H9 (cell line): Measurements from ENCODE around the gene PRKACB. TPM values are rescaled to one million over a fixed set of nuclear protein-coding genes. Genes with fewer than 3 reads are reported as not detected.

Experiments
- DNase-seq: peaks from one replicate; pipeline ENCODE4 v3.0.0-alpha.2; 2017
- H2AFZ ChIP-seq: one replicate; pipeline ENCODE4 v1.6.1; 2013; ENCODE audit warnings: mild to moderate bottlenecking, low read length, control low read depth, moderate library complexity
- H2AK5ac ChIP-seq: 2 replicates; pipeline ENCODE4 v1.6.1; 2013; ENCODE audit warnings: low read length, control low read depth, mixed read lengths; ENCODE audit not compliant: insufficient read length
- H2BK120ac ChIP-seq: one replicate; pipeline ENCODE4 v1.6.1; 2013; ENCODE audit warnings: low read depth, mild to moderate bottlenecking, low read length, control low read depth, inconsistent platforms; ENCODE audit not compliant: poor library complexity, severe bottlenecking
- H2BK12ac ChIP-seq: 2 replicates; pipeline ENCODE4 v1.6.1; 2013; ENCODE audit warnings: low read length, control low read depth, mixed read lengths, low read depth; ENCODE audit not compliant: insufficient read length
- H2BK15ac ChIP-seq: 2 replicates; pipeline ENCODE4 v1.6.1; 2013; ENCODE audit warnings: low read depth, low read length, control low read depth
- H2BK20ac ChIP-seq: one replicate; pipeline ENCODE4 v1.6.1; 2013; ENCODE audit warnings: low read depth, mild to moderate bottlenecking, low read length, control low read depth, inconsistent platforms; ENCODE audit not compliant: poor library complexity, severe bottlenecking
- H2BK5ac ChIP-seq: 2 replicates; pipeline ENCODE4 v1.6.1; 2013; ENCODE audit warnings: low read length, control low read depth, mixed read lengths; ENCODE audit not compliant: insufficient read length
- H3K14ac ChIP-seq: 2 replicates; pipeline ENCODE4 v1.6.1; 2013; ENCODE audit warnings: low read length, control low read depth; ENCODE audit not compliant: insufficient read depth
- H3K18ac ChIP-seq: 2 replicates; pipeline ENCODE4 v1.6.1; 2013; ENCODE audit warnings: low read depth, mild to moderate bottlenecking, mixed read lengths, low read length, control low read depth; ENCODE audit not compliant: insufficient read length
- H3K23ac ChIP-seq: 2 replicates; pipeline ENCODE4 v1.6.1; 2013; ENCODE audit warnings: low read length, control low read depth, mixed read lengths, low read depth; ENCODE audit not compliant: insufficient read length
- H3K23me2 ChIP-seq: 2 replicates; pipeline ENCODE4 v1.6.1; 2013; ENCODE audit warnings: low read depth, mild to moderate bottlenecking, mixed read lengths, low read length, control low read depth; ENCODE audit not compliant: insufficient read length, poor library complexity, severe bottlenecking
- H3K27ac ChIP-seq: 2 replicates; pipeline ENCODE4 v1.5.1; 2013; ENCODE audit warnings: low read length, control low read depth, mixed read lengths, low read depth; ENCODE audit not compliant: insufficient read length
- H3K27me3 ChIP-seq: 2 replicates; pipeline ENCODE4 v1.6.1; 2013; ENCODE audit warnings: low read length, control low read depth, inconsistent platforms; ENCODE audit not compliant: insufficient read depth
- H3K4ac ChIP-seq: 2 replicates; pipeline ENCODE4 v1.6.1; 2013; ENCODE audit warnings: low read depth, mild to moderate bottlenecking, control low read depth, inconsistent platforms, low read length, moderate library complexity
- H3K4me1 ChIP-seq: 2 replicates; pipeline ENCODE4 v1.6.1; 2013; ENCODE audit warnings: low read length, control low read depth, inconsistent platforms; ENCODE audit not compliant: insufficient read depth
- H3K4me2 ChIP-seq: 2 replicates; pipeline ENCODE4 v1.6.1; 2013; ENCODE audit warnings: low read length, control low read depth, mixed read lengths; ENCODE audit not compliant: insufficient read length, insufficient read depth
- H3K56ac ChIP-seq: 2 replicates; pipeline ENCODE4 v1.6.1; 2013; ENCODE audit warnings: low read depth, mild to moderate bottlenecking, mixed read lengths, low read length, control low read depth; ENCODE audit not compliant: insufficient read length
- H3K79me1 ChIP-seq: 2 replicates; pipeline ENCODE4 v1.6.1; 2013; ENCODE audit warnings: low read depth, mild to moderate bottlenecking, moderate library complexity, low read length, control low read depth, inconsistent platforms; ENCODE audit not compliant: insufficient read depth, poor library complexity, severe bottlenecking
- H3K79me2 ChIP-seq: 2 replicates; pipeline ENCODE4 v1.6.1; 2013; ENCODE audit warnings: low read length, control low read depth, inconsistent platforms; ENCODE audit not compliant: insufficient read depth
- H3K9ac ChIP-seq: 2 replicates; pipeline ENCODE4 v1.6.1; 2013; ENCODE audit warnings: low read length, control low read depth, mixed read lengths; ENCODE audit not compliant: insufficient read length; ENCODE audit errors: extremely low read depth
- H3K9me3 ChIP-seq: one replicate; pipeline ENCODE4 v1.6.1; 2013; ENCODE audit warnings: low read depth, low read length, inconsistent platforms; ENCODE audit not compliant: control insufficient read depth
- H3T11ph ChIP-seq: one replicate; pipeline ENCODE4 v1.6.1; 2013; ENCODE audit warnings: mild to moderate bottlenecking, low read length, control low read depth, inconsistent platforms
- H4K20me1 ChIP-seq: one replicate; pipeline ENCODE4 v1.6.1; 2013; ENCODE audit not compliant: control insufficient read depth, insufficient read length, insufficient read depth
- H4K5ac ChIP-seq: 2 replicates; pipeline ENCODE4 v1.6.1; 2013; ENCODE audit warnings: low read depth, mild to moderate bottlenecking, mixed read lengths, low read length, control low read depth; ENCODE audit not compliant: insufficient read length
- H4K8ac ChIP-seq: replicated peaks from 2 replicates; pipeline ENCODE4 v1.6.1; 2013; ENCODE audit warnings: low read length, control low read depth, mixed read lengths, low read depth; ENCODE audit not compliant: insufficient read length
- H4K91ac ChIP-seq: 2 replicates; pipeline ENCODE4 v1.6.1; 2013; ENCODE audit warnings: low read depth, mild to moderate bottlenecking, moderate library complexity, mixed read lengths, low read length, control low read depth; ENCODE audit not compliant: insufficient read length
- H3K27ac Mint-ChIP-seq, 3 experiments: 2 replicates in 2 of 3; 3 replicates in 1 of 3; pipeline ENCODE4 v1.8.0; 2020 to 2021; ENCODE audit warnings: mixed read lengths in 3 of 3, mild to moderate bottlenecking in 1 of 3, moderate library complexity in 1 of 3
- H3K27me3 Mint-ChIP-seq: 2 replicates; pipeline ENCODE4 v1.8.0; 2021; ENCODE audit warnings: low read depth, mild to moderate bottlenecking, moderate library complexity, mixed read lengths
- H3K36me3 Mint-ChIP-seq, 3 experiments: 2 replicates in 2 of 3; 3 replicates in 1 of 3; pipeline ENCODE4 v1.8.0; 2020 to 2021; ENCODE audit warnings: low read depth in 3 of 3, mixed read lengths in 3 of 3; ENCODE audit not compliant: insufficient read depth in 1 of 3
- H3K4me1 Mint-ChIP-seq, 2 experiments: 2 replicates each; pipeline ENCODE4 v1.8.0; 2020; ENCODE audit warnings: mixed read lengths in 2 of 2
- H3K4me3 Mint-ChIP-seq, 2 experiments: 2 replicates in 1 of 2; 3 replicates in 1 of 2; pipeline ENCODE4 v1.8.0; 2020 to 2021; ENCODE audit warnings: mild to moderate bottlenecking in 2 of 2, mixed read lengths in 2 of 2, moderate library complexity in 1 of 2
- H3K9me3 Mint-ChIP-seq, 2 experiments: 2 replicates in 1 of 2; 3 replicates in 1 of 2; pipeline ENCODE4 v1.8.0; 2020; ENCODE audit warnings: mild to moderate bottlenecking in 2 of 2, mixed read lengths in 2 of 2, moderate library complexity in 1 of 2
- CTCF ChIP-seq: fragments of 200-600 bp; sonication (generic); conservative IDR thresholded peaks from 3 replicates; pipeline ENCODE4 v1.8.0; 2021; ENCODE audit warnings: antibody characterized with exemption, mild to moderate bottlenecking
- WGBS: extraction: QIAGEN DNeasy Blood & Tissue Kit; methylation state at CpG from one replicate; pipeline ENCODE4 v1.1.7; 2013; ENCODE audit warnings: missing lambda C conversion rate, low lambda C conversion rate, mixed read lengths; ENCODE audit not compliant: insufficient read length; ENCODE audit errors: extremely low coverage; 5-methylcytosine and 5-hydroxymethylcytosine counted together
- total RNA-seq: library from RNA; stranded (reverse); gene quantifications from 2 replicates; pipeline ENCODE4 v1.2.1, GENCODE V29; 2021

PRKACB gene
- total RNA-seq, 1 experiment from 2014 or later = 20.7 TPM

GRCh38 chr1:84121360-84121759 lies 22.7 kb upstream of the PRKACB start:
- H3K4me2 ChIP-seq = no peak overlapping the region
- no peaks in the 10 kb centered on the region for H3K27me3 ChIP-seq
- Mint-ChIP-seq H3K27me3 (no peaks in the 10 kb centered on the region), H3K4me3 (no peak overlapping the region), H3K4me1 (peaks cover 8 to 13% of the 10 kb centered on the region in 2 experiments), H3K27ac (no peak overlapping the region), H3K36me3 (peaks cover 2 to 5% (median 2%) of the 10 kb centered on the region in 3 experiments; a peak in 5 of 7 replicates), H3K9me3 (no peaks in the 10 kb centered on the region; a peak in 1 of 5 replicates)
- H4K8ac ChIP-seq = no peak overlapping the region
- H3K23me2 ChIP-seq = no peaks in the 10 kb centered on the region
- no peak overlapping the region for H3K56ac ChIP-seq
- H3K9me3 ChIP-seq = no peaks in the 10 kb centered on the region
- no peak for TF ChIP-seq CTCF
- H3T11ph ChIP-seq = no peak overlapping the region
- no peaks in the 10 kb centered on the region for H3K79me2 ChIP-seq
- H2BK12ac ChIP-seq = no peak overlapping the region
- H2BK15ac ChIP-seq = no peak overlapping the region
- H3K4ac ChIP-seq = no peak overlapping the region
- H4K5ac ChIP-seq = no peak overlapping the region
- H3K23ac ChIP-seq = no peak overlapping the region
- no peak overlapping the region for H2BK120ac ChIP-seq
- no peak overlapping the region for H3K9ac ChIP-seq
- H3K18ac ChIP-seq = no peak overlapping the region
- H3K79me1 ChIP-seq = no peaks in the 10 kb centered on the region
- no peak overlapping the region for H2AK5ac ChIP-seq
- WGBS = no CpG with 5 or more reads among the region's 1 CpG
- no peaks in the 10 kb centered on the region for H4K20me1 ChIP-seq
- DNase-seq = no peak
- H2AFZ ChIP-seq = no peak overlapping the region
- no peak overlapping the region for H2BK5ac ChIP-seq
- no peak overlapping the region for H3K14ac ChIP-seq
- H3K4me1 ChIP-seq = no peaks in the 10 kb centered on the region
- H2BK20ac ChIP-seq = no peak overlapping the region
- no peak overlapping the region for H4K91ac ChIP-seq
- H3K27ac ChIP-seq = no peak overlapping the region
